Measurements from ENCODE around the gene PRKN. TPM values are rescaled to one million over a fixed set of nuclear protein-coding genes. Genes with fewer than 3 reads are reported as not detected.

The PRKN gene
- total RNA-seq, 1 experiment from 2014 or later, result 0.34 TPM

GRCh38 chr6:161654209-161654608, 1073.4 kb downstream of the PRKN start:
- no peak overlapping the region for H3K4me3 ChIP-seq (ENCODE audit: low read depth, low read length)
- no peaks in the 10 kb centered on the region for H3K27me3 ChIP-seq (replicated peaks; ENCODE audit: control insufficient read depth, insufficient read depth, low read length)
- intact Hi-C loops (cut with micrococcal nuclease; ENCODE audit: unreplicated experiment), result no loop called here
- peaks cover 12% of the 10 kb centered on the region for H3K27me3 Mint-ChIP-seq (ENCODE audit: insufficient read depth, unreplicated experiment)
- no peak overlapping the region for H3K4me3 Mint-ChIP-seq (ENCODE audit: unreplicated experiment)
- no peaks in the 10 kb centered on the region for H3K9me3 Mint-ChIP-seq (ENCODE audit: unreplicated experiment)
- no peaks in the 10 kb centered on the region for H3K4me1 Mint-ChIP-seq (ENCODE audit: low read depth, unreplicated experiment)
- H3K4me1 ChIP-seq, result no peaks in the 10 kb centered on the region
- ChIA-PET CTCF (no interaction called here), POLR2A (no interaction called here)
- no peak for DNase-seq
- BruUV-seq (replicated peaks), result no TSS peak
- no peak overlapping the region for H3K27ac Mint-ChIP-seq (ENCODE audit: unreplicated experiment)
- no peaks in the 10 kb centered on the region for H3K9me3 ChIP-seq
- no peak for TF ChIP-seq CTCF (IDR thresholded peaks at IDR 0.05; ENCODE audit: insufficient read depth in 1 of 2, low read depth in 1 of 2, low read length in 1 of 2, severe bottlenecking in 1 of 2, unreplicated experiment in 1 of 2)
- H3K36me3 Mint-ChIP-seq (ENCODE audit: insufficient read depth, unreplicated experiment), result no peaks in the 10 kb centered on the region
- H3K36me3 ChIP-seq (ENCODE audit: control insufficient read depth, insufficient read depth, low read length), result no peaks in the 10 kb centered on the region

GRCh38 chr6:161651949-161652348, 1075.6 kb downstream of the PRKN start:
- Mint-ChIP-seq H3K27me3 (ENCODE audit: insufficient read depth, unreplicated experiment) (peaks cover 3% of the 10 kb centered on the region), H3K9me3 (ENCODE audit: unreplicated experiment) (no peaks in the 10 kb centered on the region), H3K27ac (ENCODE audit: unreplicated experiment) (no peak overlapping the region), H3K4me3 (ENCODE audit: unreplicated experiment) (no peak overlapping the region), H3K36me3 (ENCODE audit: insufficient read depth, unreplicated experiment) (no peaks in the 10 kb centered on the region), H3K4me1 (ENCODE audit: low read depth, unreplicated experiment) (no peaks in the 10 kb centered on the region)
- intact Hi-C loops (cut with micrococcal nuclease; ENCODE audit: unreplicated experiment), result no loop called here
- TF ChIP-seq CTCF (IDR thresholded peaks at IDR 0.05; ENCODE audit: insufficient read depth in 1 of 2, low read depth in 1 of 2, low read length in 1 of 2, severe bottlenecking in 1 of 2, unreplicated experiment in 1 of 2), result no peak
- DNase-seq, result no peak
- Histone ChIP-seq H3K9me3 (no peaks in the 10 kb centered on the region), H3K4me1 (no peaks in the 10 kb centered on the region), H3K36me3 (ENCODE audit: control insufficient read depth, insufficient read depth, low read length) (no peaks in the 10 kb centered on the region), H3K4me3 (ENCODE audit: low read depth, low read length) (no peak overlapping the region), H3K27me3 (replicated peaks; ENCODE audit: control insufficient read depth, insufficient read depth, low read length) (no peaks in the 10 kb centered on the region)
- POLR2A ChIA-PET, result no interaction called here
- BruUV-seq (replicated peaks), result no TSS peak
- CTCF ChIA-PET, result no interaction called here

GRCh38 chr6:161649841-161650240, 1077.7 kb downstream of the PRKN start:
- Mint-ChIP-seq H3K27me3 (ENCODE audit: insufficient read depth, unreplicated experiment) (peaks cover 3% of the 10 kb centered on the region), H3K4me1 (ENCODE audit: low read depth, unreplicated experiment) (no peaks in the 10 kb centered on the region), H3K36me3 (ENCODE audit: insufficient read depth, unreplicated experiment) (no peaks in the 10 kb centered on the region), H3K27ac (ENCODE audit: unreplicated experiment) (no peak overlapping the region), H3K4me3 (ENCODE audit: unreplicated experiment) (no peak overlapping the region), H3K9me3 (ENCODE audit: unreplicated experiment) (no peaks in the 10 kb centered on the region)
- H3K27me3 ChIP-seq (replicated peaks; ENCODE audit: control insufficient read depth, insufficient read depth, low read length), result no peaks in the 10 kb centered on the region
- H3K9me3 ChIP-seq, result no peaks in the 10 kb centered on the region
- no peaks in the 10 kb centered on the region for H3K4me1 ChIP-seq
- TF ChIP-seq CTCF (IDR thresholded peaks at IDR 0.05; ENCODE audit: insufficient read depth in 1 of 2, low read depth in 1 of 2, low read length in 1 of 2, severe bottlenecking in 1 of 2, unreplicated experiment in 1 of 2), result no peak
- no TSS peak for BruUV-seq (replicated peaks)
- POLR2A ChIA-PET, result no interaction called here
- no peak overlapping the region for H3K4me3 ChIP-seq (ENCODE audit: low read depth, low read length)
- CTCF ChIA-PET, result no interaction called here
- DNase-seq, result no peak
- intact Hi-C loops (cut with micrococcal nuclease; ENCODE audit: unreplicated experiment), result no loop called here
- no peaks in the 10 kb centered on the region for H3K36me3 ChIP-seq (ENCODE audit: control insufficient read depth, insufficient read depth, low read length)
